ENCODE data around the gene LENG9. TPM values are rescaled to one million over a fixed set of nuclear protein-coding genes. Genes with fewer than 3 reads are reported as not detected.

LENG9 gene
- total RNA-seq, 2 donors from 2014 or later, result 2.5 to 3.5 TPM

GRCh38 chr19:54489766-54490165, 26.2 kb upstream of the LENG9 start:
- WGBS, 2 experiments (ENCODE audit: insufficient coverage in 1 of 2, insufficient read length in 1 of 2), result 84 to 93% methylated on average over 8 to 9 of the region's 9 CpGs
- H3K9ac ChIP-seq (ENCODE audit: extremely low read depth, low read length, poor library complexity, severe bottlenecking), result no peak overlapping the region
- H3K4me1 ChIP-seq (ENCODE audit: control insufficient read depth, insufficient read depth, low read length), result no peaks in the 10 kb centered on the region
- no peak for DNase-seq
- peaks cover 58% of the 10 kb centered on the region for H3K9me3 Mint-ChIP-seq
- H3K36me3 ChIP-seq (ENCODE audit: control insufficient read depth, insufficient read depth, low read length), result no peaks in the 10 kb centered on the region
- no peak overlapping the region for H3K27ac ChIP-seq (ENCODE audit: low read depth, low read length)
- H3K36me3 Mint-ChIP-seq (ENCODE audit: low read depth), result no peaks in the 10 kb centered on the region
- no peaks in the 10 kb centered on the region for H3K9me3 ChIP-seq (ENCODE audit: control insufficient read depth, low read length)
- H3K27me3 ChIP-seq (ENCODE audit: control insufficient read depth, insufficient read depth, low read length, poor library complexity, severe bottlenecking), result no peaks in the 10 kb centered on the region
- H3K4me1 Mint-ChIP-seq, result no peaks in the 10 kb centered on the region
- no peak overlapping the region for H3K4me3 ChIP-seq (ENCODE audit: low read length)
- H3K27ac Mint-ChIP-seq, result no peak overlapping the region
- TF ChIP-seq CTCF (conservative IDR thresholded peaks at IDR 0.05), result no peak
- no peak overlapping the region for H3K4me3 Mint-ChIP-seq
- H3K27me3 Mint-ChIP-seq (ENCODE audit: insufficient read depth), result peaks cover 3% of the 10 kb centered on the region

GRCh38 chr19:54489341-54489740, 25.8 kb upstream of the LENG9 start:
- H3K27me3 ChIP-seq (ENCODE audit: control insufficient read depth, insufficient read depth, low read length, poor library complexity, severe bottlenecking), result no peaks in the 10 kb centered on the region
- H3K27me3 Mint-ChIP-seq (ENCODE audit: insufficient read depth), result peaks cover 3% of the 10 kb centered on the region
- H3K36me3 Mint-ChIP-seq (ENCODE audit: low read depth), result no peaks in the 10 kb centered on the region
- no peaks in the 10 kb centered on the region for H3K4me1 Mint-ChIP-seq
- H3K4me3 ChIP-seq (ENCODE audit: low read length), result no peak overlapping the region
- H3K36me3 ChIP-seq (ENCODE audit: control insufficient read depth, insufficient read depth, low read length), result no peaks in the 10 kb centered on the region
- 62 to 80% methylated on average over 4 to 7 of the region's 7 CpGs for WGBS, 2 experiments (ENCODE audit: insufficient coverage in 1 of 2, insufficient read length in 1 of 2)
- no peak for TF ChIP-seq CTCF (conservative IDR thresholded peaks at IDR 0.05)
- no peak overlapping the region for H3K9ac ChIP-seq (ENCODE audit: extremely low read depth, low read length, poor library complexity, severe bottlenecking)
- DNase-seq, result no peak
- no peak overlapping the region for H3K27ac ChIP-seq (ENCODE audit: low read depth, low read length)
- H3K4me3 Mint-ChIP-seq, result no peak overlapping the region
- no peaks in the 10 kb centered on the region for H3K4me1 ChIP-seq (ENCODE audit: control insufficient read depth, insufficient read depth, low read length)
- no peaks in the 10 kb centered on the region for H3K9me3 ChIP-seq (ENCODE audit: control insufficient read depth, low read length)
- H3K27ac Mint-ChIP-seq, result no peak overlapping the region
- peaks cover 57% of the 10 kb centered on the region for H3K9me3 Mint-ChIP-seq

GRCh38 chr19:54485851-54486250, 22.3 kb upstream of the LENG9 start:
- WGBS, 2 experiments (ENCODE audit: insufficient coverage in 1 of 2, insufficient read length in 1 of 2), result 62 to 80% methylated on average over 2 to 5 of the region's 5 CpGs
- no peak overlapping the region for H3K4me3 ChIP-seq (ENCODE audit: low read length)
- H3K4me1 ChIP-seq (ENCODE audit: control insufficient read depth, insufficient read depth, low read length), result no peaks in the 10 kb centered on the region
- peaks cover 7% of the 10 kb centered on the region for H3K27me3 Mint-ChIP-seq (ENCODE audit: insufficient read depth)
- no peaks in the 10 kb centered on the region for H3K27me3 ChIP-seq (ENCODE audit: control insufficient read depth, insufficient read depth, low read length, poor library complexity, severe bottlenecking)
- H3K27ac Mint-ChIP-seq, result no peak overlapping the region
- no peak overlapping the region for H3K4me3 Mint-ChIP-seq
- no peaks in the 10 kb centered on the region for H3K9me3 ChIP-seq (ENCODE audit: control insufficient read depth, low read length)
- no peak overlapping the region for H3K9ac ChIP-seq (ENCODE audit: extremely low read depth, low read length, poor library complexity, severe bottlenecking)
- peaks cover 25% of the 10 kb centered on the region for H3K9me3 Mint-ChIP-seq
- no peaks in the 10 kb centered on the region for H3K36me3 Mint-ChIP-seq (ENCODE audit: low read depth)
- no peaks in the 10 kb centered on the region for H3K36me3 ChIP-seq (ENCODE audit: control insufficient read depth, insufficient read depth, low read length)
- no peak overlapping the region for H3K27ac ChIP-seq (ENCODE audit: low read depth, low read length)
- no peak for TF ChIP-seq CTCF (conservative IDR thresholded peaks at IDR 0.05)
- no peaks in the 10 kb centered on the region for H3K4me1 Mint-ChIP-seq
- no peak for DNase-seq
